Retinal pigment epithelial cell (primary cell): ENCODE results near the gene PCDH1.

Source experiments
- DNase-seq: peaks from one replicate; pipeline ENCODE4 v3.0.0-alpha.2; 2010; ENCODE audit warnings: low read depth
- H3K4me3 ChIP-seq: 2 replicates; pipeline ENCODE4 v1.5.1; 2011; ENCODE audit warnings: mild to moderate bottlenecking, low read length, control low read depth, moderate library complexity
- TF ChIP-seq, protein P1 (sequence below): conservative IDR thresholded peaks from 2 replicates; pipeline ENCODE4 v1.5.1; 2011; ENCODE audit warnings: low read depth, low read length, control low read depth, inconsistent platforms

Gene PCDH1

DNA sequence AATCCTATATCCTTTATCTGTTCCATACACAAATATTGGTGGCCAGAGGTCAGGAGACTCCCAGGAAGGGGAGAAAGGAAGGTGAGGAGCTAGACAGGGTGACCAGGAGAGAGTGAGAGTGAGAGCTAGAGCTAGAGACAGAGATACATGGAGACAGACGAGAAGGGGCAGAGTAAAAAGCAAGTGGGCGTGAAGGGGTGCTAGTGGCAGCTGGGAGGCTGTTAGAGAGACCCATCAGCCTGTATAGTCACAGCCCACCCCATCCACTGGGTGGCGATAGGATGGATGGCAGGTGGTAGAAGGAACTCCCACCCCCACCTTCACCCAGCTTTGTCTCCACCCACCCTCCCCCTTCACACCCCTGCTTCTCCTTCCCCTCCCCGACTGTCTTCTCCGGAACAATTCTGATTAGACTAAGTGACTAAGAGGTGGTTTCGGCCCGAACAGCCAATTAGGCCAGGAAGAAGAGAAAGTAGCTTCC lies 32.8 kb downstream of the PCDH1 start:
- TF ChIP-seq, protein P1, sequence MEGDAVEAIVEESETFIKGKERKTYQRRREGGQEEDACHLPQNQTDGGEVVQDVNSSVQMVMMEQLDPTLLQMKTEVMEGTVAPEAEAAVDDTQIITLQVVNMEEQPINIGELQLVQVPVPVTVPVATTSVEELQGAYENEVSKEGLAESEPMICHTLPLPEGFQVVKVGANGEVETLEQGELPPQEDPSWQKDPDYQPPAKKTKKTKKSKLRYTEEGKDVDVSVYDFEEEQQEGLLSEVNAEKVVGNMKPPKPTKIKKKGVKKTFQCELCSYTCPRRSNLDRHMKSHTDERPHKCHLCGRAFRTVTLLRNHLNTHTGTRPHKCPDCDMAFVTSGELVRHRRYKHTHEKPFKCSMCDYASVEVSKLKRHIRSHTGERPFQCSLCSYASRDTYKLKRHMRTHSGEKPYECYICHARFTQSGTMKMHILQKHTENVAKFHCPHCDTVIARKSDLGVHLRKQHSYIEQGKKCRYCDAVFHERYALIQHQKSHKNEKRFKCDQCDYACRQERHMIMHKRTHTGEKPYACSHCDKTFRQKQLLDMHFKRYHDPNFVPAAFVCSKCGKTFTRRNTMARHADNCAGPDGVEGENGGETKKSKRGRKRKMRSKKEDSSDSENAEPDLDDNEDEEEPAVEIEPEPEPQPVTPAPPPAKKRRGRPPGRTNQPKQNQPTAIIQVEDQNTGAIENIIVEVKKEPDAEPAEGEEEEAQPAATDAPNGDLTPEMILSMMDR = peak; percentile 22
- DNase-seq = no peak
- H3K4me3 ChIP-seq = no peak overlapping the region

DNA sequence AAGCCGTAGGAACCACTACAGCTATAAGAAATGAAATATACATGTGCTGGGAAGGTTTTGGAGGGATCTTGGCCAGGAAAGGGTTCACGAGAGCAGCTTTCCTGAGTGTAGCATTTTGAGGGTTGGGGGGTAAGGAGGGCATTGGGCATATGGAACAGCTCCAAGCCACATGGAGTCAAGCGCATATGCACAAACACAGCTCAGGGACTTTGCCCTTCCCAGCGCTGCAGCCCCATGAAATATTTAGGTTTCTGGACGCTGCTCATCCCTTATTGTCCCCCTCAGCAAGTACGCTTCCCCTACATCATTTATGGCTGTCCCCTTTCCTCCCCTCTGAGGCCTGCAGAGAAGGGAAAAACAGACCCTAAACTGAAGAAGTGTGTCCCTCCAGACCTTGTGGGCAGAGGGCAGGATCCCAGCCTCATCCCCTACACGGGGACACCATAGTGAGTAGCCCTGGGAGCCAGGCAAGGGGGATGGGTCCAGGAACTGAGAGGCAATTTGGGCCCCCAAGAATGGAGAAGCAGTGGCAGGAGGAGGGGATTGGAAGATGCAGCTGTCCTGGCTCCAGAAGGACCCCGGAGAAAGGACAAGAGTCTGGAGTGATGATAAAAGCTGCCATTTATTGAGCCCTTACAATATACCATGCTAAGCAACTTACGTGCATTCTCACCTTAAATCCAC lies 33.7 kb downstream of the PCDH1 start:
- no peak overlapping the region for H3K4me3 ChIP-seq
- TF ChIP-seq, protein P1 = no peak
- no peak for DNase-seq

DNA sequence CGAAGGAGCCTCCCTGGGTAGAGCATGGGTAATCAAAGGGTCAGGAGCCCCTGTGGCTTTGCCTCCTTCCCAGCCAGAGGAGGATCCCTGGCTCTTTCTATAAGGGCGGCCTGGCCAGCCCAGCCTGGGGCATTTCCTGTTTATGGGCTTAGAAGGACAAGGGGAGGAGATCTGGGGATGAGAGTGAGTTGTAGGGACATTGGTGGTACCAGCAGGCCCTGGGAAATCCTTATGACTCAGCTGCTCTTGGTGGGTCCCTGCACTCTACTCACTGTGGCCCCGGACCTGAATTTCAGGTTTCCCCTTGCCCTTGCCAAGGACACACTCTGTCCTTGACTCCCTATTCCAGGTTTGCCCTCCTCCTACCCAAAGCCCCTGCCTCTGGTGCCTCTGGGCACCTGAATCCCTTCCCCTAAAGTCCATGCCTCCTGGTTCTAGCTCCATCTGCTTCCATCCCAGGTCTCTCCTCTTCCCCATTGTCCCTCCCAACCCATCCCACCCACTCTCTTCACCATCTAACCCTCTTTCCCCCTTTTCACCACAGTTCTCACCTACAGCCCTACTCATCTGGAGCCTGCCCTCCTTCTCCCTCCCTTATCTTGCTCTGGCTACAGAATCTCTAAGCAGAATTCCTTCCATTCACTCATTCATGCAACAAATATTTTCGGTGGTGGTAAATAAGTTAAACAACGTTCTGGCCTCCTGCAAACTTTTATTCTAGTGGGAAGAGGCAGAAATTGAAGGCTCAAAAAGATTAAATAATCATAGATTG lies 34.9 kb downstream of the PCDH1 start:
- TF ChIP-seq, protein P1 = no peak
- DNase-seq = no peak
- no peak overlapping the region for H3K4me3 ChIP-seq

DNA sequence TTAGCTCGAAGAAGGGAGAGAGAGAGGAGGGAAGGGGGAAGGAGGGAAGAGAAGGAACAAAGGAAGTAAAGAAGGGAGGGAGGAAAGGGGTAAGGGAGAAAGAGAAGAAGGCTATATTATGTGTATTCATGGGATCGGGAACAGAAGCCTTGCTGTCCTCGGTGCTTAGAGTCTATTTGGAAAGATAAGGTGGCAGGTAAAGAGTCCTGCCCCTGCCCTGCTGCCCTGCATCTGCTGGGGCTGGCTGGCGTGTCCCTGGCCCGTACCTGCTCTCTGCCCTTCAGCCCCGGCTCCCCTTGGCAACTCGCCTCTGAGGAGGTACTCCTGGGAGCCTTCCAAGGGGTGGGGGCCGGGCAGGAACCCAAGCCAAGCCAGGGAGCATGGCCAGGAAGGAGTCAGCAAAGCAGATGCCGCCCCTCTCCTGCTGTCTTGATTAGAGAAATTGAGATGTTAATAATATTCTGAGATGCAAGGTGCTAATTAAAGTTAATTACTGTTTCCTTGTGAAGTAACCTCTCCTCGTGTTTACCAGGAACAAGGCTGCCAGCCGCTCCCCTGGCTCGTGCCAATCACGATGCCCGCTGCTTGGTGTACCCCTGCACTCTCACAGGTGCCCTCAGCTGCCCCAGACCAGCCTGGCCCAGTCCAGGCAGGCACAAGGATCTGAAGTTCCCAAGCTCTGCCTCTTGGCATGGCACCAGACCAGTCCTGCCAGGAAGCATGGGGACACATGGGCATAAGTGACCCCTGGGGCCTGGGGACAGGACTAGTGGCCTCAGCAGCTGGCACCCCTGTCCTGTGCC lies 36.6 kb downstream of the PCDH1 start:
- TF ChIP-seq, protein P1 = no peak
- no peak overlapping the region for H3K4me3 ChIP-seq
- DNase-seq = no peak

DNA sequence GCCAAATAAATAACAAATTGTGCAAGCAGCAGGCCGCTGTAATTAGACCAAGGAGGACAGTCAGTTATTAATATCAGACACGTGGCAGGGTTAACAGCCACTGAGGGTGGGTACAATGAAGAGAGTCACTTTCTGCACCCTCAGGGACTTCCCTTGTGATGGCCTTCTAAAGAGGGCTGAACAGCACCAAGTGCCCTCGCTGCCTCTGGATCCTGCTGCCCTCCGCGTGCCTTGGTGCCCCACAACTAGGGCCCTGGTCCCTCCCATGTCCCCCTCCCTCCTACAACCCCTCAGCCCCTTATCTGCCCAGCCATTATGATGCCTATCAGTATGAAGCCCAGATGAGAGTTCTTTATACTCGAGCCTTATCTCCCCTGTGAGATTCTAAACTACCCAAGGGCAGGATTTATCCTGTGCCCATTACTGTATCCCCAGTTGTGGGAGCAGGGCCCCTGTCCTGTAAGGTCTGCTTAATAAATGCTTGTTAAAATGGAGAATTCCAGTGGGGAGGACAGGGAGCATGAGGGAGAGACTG lies 37.3 kb downstream of the PCDH1 start:
- no peak overlapping the region for H3K4me3 ChIP-seq
- no peak for DNase-seq
- TF ChIP-seq, protein P1 = no peak

DNA sequence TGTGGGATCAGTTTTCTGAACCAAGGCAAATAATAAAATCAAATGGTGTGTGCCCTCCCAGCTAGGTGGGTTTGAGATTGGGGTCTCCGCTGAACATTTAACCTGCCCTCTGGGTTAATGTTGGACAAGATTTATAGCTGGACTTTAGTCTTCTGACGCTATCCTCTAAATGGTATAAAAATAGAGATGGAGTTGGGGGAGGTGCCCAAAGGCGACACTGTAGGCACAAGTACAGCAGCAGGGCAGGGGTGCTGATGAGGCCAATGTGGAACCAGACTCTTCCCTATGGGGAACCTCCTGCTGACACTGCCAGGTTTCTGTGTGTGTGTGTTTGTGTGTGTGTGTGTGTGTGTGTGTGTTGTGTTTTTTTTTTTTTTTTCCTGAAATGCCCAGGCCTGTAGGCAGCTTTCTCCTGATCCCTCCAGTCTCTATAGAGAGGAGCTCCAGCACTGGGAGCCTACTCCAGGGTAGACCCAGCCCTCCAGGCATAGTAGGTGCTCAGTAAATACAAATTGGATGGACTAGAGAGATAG lies 37.9 kb downstream of the PCDH1 start:
- no peak for DNase-seq
- TF ChIP-seq, protein P1 = no peak
- no peak overlapping the region for H3K4me3 ChIP-seq
